H1 (cell line): ENCODE data around the gene FGF3. TPM values are rescaled to one million over a fixed set of nuclear protein-coding genes. Genes with fewer than 3 reads are reported as not detected.

Experiments
- CHD7 ChIP-seq: fragments of 300-600 bp; sonication (generic); IDR thresholded peaks from 2 replicates; pipeline ENCODE4 v1.7.1; 2012; ENCODE audit warnings: low read length, moderate library complexity, mild to moderate bottlenecking, inconsistent platforms; ENCODE audit not compliant: insufficient replicate concordance
- JUND ChIP-seq: IDR thresholded peaks from 2 replicates; pipeline ENCODE4 v1.6.1; 2011; ENCODE audit warnings: mild to moderate bottlenecking, improper control_type of control experiment, low read length
- RAD21 ChIP-seq, 2 experiments: IDR thresholded peaks in 1 of 2; conservative IDR thresholded peaks in 1 of 2; 2 replicates each; pipeline ENCODE4 v1.6.1; 2011; ENCODE audit warnings: low read depth in 2 of 2, low read length in 2 of 2, improper control_type of control experiment in 1 of 2, inconsistent platforms in 1 of 2, mild to moderate bottlenecking in 1 of 2, moderate library complexity in 1 of 2
- RFX5 ChIP-seq: IDR thresholded peaks from 2 replicates; pipeline ENCODE4 v1.6.1; 2011; ENCODE audit warnings: low read depth, low read length, improper control_type of control experiment, borderline replicate concordance
- SIN3A ChIP-seq, 2 experiments: IDR thresholded peaks in 1 of 2; conservative IDR thresholded peaks in 1 of 2; 2 replicates each; pipeline ENCODE4 v1.6.1; 2011 to 2012; ENCODE audit warnings: low read length in 2 of 2, improper control_type of control experiment in 1 of 2, low read depth in 1 of 2, mild to moderate bottlenecking in 1 of 2
- TCF12 ChIP-seq: IDR thresholded peaks from 2 replicates; pipeline ENCODE4 v1.6.1; 2011; ENCODE audit warnings: low read depth, mild to moderate bottlenecking, low read length
- polyA plus RNA-seq, 7 experiments: library from polyadenylated mRNA; depleted of rRNA in 3 of 7; stranded (reverse) in 5 of 7; unstranded in 2 of 7; fragments of >200 nt in 5 of 7; fragments of 200-250 nt in 2 of 7; gene quantifications; 1 replicate in 5 of 7; 2 replicates in 1 of 7; 4 replicates in 1 of 7; pipeline versions ENCODE4 v1.2.1 to v1.2.3, GENCODE V29; 2011 to 2013; ENCODE audit warnings: missing spikeins in 2 of 7, mixed read lengths in 2 of 7
- total RNA-seq: library from RNA; stranded (reverse); fragmentation: NEBNext Ultra II Directional; extraction: Animal tissue kit (Norgen Biotek cat#: 25700); gene quantifications from 2 replicates; pipeline ENCODE4 v1.2.1, GENCODE V29; 2021

The FGF3 gene
- total and polyA plus RNA-seq, 2 of the 8 experiments (the other 6 are each of a cell fraction or from before 2014, with no cell fraction given) = not detected

GRCh38 chr11:69810289-69811118, 8.7 kb downstream of the FGF3 start (continued):
- TF ChIP-seq CHD7 (no peak), TCF12 (no peak), RAD21 (IDR thresholded peaks at IDR 0.05 in 1 of 2, conservative IDR thresholded peaks at IDR 0.05 in 1 of 2; ENCODE audit: low read depth in 2 of 2, low read length in 2 of 2) (no peak), SIN3A (conservative IDR thresholded peaks at IDR 0.05 in 1 of 2, IDR thresholded peaks at IDR 0.05 in 1 of 2; ENCODE audit: low read depth in 1 of 2, low read length in 2 of 2) (no peak), JUND (no peak), RFX5 (no peak)
